SK-N-MC (cell line): ENCODE measurements around the gene HMGN1.

Experiments used
- EZH2 ChIP-seq: fragments of 200-600 bp; sonication (generic); IDR thresholded peaks from one replicate; pipeline ENCODE4 v1.6.1; 2017; ENCODE audit warnings: antibody characterized with exemption
- POLR2AphosphoS5 ChIP-seq: IDR thresholded peaks from 2 replicates; pipeline ENCODE4 v1.6.1; 2012; ENCODE audit warnings: mild to moderate bottlenecking, low read depth, low read length, borderline replicate concordance

- TF ChIP-seq EZH2 (no peak), POLR2AphosphoS5 (no peak)
These were observed 35.9 kb upstream of the HMGN1 start for GRCh38 chr21:39384674-39385298.
